HG03460 (cell line): Measurements from ENCODE around the gene SLX9.
"Not testable (repeated sequence)": the region's sequence is repeated elsewhere in the genome, so short reads cannot be mapped to it uniquely, and the experiment has no call there.

ENCODE experiments used
- ATAC-seq: cut with Tn5 transposase; IDR thresholded peaks from one replicate; pipeline ENCODE4 v1.9.1; 2021; ENCODE audit not compliant: unreplicated experiment

Gene SLX9

DNA sequence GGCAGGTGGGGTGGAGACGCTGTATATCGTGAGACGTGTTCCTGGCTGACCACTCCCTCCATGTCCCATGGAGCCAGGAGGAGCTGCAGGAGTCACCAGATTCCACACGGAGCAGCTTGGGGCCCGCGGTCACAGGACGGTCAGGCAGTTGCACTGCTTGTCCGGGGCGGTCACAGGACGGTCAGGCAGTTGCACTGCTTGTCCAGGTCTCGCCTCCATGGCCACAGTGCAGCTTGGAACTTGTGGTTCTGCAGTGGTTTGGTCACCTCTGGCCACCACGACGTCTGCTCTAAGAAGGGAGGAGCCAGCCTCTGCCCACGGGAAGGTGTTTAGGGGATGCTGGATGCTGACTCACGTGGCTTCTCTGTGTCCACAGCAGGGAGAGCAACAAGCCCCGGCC is 33.0 kb downstream of the SLX9 start:
- ATAC-seq = no peak

DNA sequence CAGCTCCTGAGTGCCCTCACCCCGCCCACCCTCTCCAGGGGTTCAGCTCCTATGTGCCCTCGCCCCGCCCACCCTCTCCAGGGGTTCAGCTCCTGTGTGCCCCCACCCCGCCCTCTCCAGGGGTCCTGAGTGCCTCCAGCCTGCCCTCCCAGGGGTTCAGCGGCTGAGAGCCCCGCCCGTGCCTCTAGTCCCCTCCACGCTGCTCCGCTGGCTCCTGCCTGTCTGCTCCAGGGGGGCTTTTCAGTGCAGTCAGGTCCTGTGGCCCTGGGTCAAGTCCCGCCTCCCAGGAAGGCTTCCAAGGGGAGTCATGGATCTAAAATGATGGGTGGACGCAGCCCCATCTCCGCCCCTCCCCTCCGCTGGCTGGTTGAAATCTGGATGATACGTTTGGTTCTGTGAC is 33.8 kb downstream of the SLX9 start:
- no peak for ATAC-seq

GRCh38 chr21:44974676-44975075 is 34.8 kb downstream of the SLX9 start:
- ATAC-seq = no peak

GRCh38 chr21:44975720-44976555 is 36.1 kb downstream of the SLX9 start:
- no peak for ATAC-seq

- ATAC-seq = not testable (repeated sequence)
These were observed 36.9 kb downstream of the SLX9 start for GRCh38 chr21:44976556-44977393.

- ATAC-seq = no peak
These were observed 37.9 kb downstream of the SLX9 start for GRCh38 chr21:44977616-44978340.

DNA sequence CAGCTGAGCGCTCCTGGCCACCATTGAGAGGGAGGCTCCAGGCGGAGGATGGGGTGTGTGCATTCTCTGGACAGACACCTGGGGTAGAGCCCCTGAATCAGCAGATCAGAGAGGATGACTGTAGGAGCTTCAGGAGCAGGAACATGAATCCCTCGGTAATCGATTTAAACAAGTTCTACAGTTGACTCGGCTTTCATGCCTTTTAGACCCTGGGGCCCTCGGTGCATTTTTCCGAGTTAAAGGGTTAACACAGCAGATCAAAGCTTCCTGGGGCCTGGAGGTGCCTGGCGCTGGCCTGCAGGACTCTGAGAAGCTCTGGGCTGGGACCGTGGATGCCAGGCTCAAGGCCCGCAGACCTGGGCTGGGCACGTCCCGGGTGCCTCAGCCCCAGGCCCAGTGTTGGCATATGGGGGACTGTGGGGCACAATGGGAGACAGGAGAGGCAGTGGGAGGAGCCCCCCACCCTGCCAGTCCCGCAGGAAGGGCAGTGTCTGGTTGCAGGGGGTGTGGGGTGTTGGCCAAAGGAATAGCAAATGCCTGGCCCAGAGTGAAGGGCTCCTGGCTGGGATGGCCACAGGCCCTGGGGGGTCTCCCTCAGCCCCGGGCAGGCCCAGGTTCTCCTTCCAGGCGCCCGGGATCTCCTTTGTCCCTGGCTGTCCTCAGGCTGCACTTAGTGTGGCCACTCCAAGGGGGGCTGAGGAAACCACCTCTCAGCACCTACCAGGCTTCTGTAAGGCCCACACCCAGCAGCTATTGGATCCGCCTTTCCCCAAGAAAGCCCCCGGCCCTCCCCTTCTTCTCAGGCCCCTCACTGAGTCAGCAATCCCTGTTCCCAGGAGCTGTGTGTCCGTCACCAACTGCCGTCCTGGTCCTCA is 40.1 kb downstream of the SLX9 start:
- ATAC-seq = no peak

DNA sequence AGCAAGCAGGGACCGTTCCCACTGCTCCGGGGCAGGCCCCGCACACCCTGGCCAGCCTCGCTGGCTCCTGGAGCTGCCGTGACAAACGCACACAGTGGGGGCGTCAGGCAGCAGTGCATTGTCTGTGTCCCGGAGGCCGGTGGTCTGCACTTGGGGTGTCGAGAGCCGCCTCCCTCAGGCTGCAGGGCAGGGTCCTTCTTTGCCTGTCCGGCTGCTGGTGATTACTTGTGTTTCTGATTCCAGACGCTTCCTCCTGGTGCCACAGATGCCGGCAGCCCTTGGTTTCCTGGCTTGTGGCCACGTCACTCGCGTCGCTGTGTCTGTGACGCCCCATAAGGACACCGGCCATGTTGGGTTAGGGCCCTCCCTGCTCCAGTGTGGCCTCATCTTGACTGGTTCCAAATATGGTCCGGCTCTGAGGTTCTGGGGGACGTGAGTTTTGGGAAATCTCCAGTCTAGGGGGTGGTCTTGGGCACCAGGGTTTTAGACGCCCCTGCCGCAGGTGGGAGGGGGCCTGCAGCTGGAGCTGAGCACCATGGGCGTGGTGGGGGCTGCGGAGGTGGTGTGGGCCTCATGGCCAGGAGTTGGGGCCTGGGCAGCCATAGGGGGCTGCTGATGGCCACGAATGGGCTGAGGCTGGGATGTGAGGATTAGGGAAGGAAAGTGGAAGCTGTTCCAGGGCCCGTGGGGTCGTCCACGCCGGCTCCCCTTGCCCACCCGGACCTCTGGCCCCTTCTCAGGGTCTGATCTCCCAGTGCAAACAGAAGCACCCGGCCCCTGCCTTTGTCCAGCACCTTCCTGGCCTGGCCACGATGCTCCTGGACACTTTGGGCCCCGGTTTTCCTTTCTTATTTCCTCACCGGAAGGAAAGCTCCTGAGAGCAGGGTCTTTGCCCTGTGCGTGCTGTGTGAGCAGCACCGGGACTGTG is 41.0 kb downstream of the SLX9 start:
- ATAC-seq = no peak

GRCh38 chr21:44982558-44983250 is 42.9 kb downstream of the SLX9 start:
- no peak for ATAC-seq

GRCh38 chr21:44983421-44984206 is 43.8 kb downstream of the SLX9 start:
- ATAC-seq = no peak

DNA sequence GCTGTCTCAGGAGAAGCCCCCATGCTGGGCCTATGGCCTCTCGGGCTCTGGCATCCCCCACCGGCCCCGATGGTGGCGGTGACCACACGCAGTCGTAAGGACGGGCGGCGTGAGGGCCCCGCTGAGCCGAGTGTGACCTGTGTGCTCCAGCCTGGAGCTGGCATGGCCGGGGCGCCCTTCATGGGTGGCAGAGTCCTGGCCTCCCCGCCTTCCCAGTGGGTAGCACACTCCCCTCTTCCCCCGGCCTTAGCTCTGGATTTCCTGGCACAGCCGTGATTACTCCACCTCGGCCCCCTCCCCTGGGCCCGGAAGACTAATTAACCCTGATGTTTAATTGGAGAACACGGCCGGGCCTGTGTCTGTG is 44.6 kb downstream of the SLX9 start:
- no peak for ATAC-seq

DNA sequence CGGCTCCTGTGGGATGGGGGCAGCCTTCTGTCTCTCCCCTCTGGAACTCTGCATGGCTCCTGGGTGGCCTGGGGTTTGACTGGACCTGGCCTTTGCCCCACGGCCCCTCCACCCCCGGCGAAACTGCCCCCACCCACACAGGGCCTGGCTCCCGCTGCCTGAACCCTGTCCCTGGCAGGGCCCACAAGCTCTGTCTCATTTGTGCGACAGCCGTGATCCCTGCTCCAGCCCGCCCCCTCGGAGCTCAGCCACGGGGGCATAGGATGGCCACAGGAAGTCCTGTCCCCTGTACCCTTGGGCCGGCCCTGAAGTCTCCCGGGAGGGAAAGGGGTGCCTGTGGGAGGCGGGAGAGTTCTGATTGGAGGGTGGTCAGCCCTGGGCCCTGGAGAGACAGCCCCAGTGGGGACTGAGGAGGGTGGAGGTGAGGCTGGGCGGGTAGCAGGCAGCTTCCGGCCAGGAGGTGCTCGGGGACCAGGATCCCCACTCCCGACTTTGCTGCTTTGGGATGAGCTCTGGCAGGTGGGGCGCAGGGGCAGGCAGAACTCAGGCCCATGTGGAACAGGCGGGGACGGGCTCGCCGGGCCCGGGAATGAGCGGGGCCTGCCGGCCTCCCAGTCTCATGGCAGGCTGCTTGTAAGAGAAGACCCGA is 45.1 kb downstream of the SLX9 start:
- no peak for ATAC-seq

- no peak for ATAC-seq
These were observed 45.9 kb downstream of the SLX9 start for GRCh38 chr21:44985441-44986401.

DNA sequence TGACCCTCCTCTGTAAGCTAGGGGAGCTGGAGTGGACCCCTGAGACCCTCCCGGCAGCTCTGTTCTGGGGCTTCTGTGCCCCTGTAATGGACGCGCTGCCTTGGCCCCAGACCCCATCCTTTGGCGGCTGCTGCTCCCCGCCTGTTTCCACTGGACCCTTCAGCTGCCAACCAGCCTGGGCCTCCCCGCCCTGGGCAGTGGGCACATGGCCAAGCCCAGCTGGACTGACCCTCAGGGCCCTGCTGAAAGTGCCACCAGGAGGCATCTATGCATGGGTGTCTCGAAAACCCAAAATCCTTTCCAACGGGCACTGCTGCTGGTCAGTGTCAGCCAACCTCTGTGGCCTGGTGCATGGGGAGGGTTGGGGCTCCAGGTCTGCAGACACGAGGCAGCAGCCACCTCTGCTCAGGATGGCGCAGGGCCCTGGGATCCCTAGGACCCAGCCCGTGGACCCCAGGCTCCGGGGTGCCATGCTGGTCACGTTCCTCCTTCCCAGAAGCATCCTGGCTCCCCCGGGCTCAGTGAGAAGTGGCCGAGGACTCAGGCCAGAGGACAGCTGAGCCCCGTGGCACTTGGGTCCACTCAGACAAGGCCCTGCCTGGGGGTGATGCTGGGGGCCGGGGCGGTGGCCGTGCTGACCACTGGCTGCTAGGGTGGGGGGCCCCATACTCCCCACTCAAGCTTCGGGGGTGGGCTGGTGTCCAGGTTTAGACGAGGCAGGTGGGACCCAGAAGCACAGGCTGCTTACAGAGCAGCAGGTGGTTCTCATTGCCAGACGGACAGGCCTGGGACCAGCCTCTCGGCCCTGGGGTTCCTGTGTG is 46.9 kb downstream of the SLX9 start:
- no peak for ATAC-seq

DNA sequence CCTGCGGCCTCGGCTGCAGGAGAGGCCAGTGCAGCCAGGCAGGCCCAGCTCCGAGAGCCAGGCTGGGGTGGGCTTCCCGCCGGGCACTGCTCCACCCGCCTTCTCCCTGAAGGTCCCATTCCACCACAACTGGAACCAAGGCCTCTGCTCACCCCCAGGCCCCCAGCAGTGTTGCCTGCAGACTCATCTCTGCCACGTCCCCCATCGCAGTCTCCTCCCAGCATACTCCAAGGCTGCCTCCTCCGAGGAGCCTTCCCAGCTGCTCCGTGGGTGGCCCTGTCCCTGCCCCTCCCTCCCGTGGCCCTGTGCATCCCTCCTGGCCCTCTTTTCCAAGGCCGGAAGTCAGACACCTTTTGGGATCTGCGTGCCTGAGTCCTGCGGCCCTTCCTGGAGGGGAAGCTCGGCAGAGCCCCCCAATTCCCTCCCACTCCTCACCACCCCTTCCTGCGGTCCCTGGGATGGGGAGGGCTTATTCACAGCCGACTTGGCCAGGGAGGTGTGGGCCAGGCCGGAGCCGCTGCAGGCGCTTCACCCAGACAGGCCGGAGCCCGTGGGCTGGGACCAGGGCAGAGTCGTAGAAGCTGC is 47.6 kb downstream of the SLX9 start:
- no peak for ATAC-seq
